B cell (primary cell): ENCODE measurements around the gene ALX3. TPM values are rescaled to one million over a fixed set of nuclear protein-coding genes. Genes with fewer than 3 reads are reported as not detected.

Experiments used
- ATAC-seq: fragments of 200-7000 bp; cut with Tn5 transposase; one replicate; pipeline ENCODE4 v1.10.0; 2021; ENCODE audit warnings: low read depth, mild to moderate bottlenecking, moderate number of reproducible peaks, moderate library complexity
- CTCF ChIA-PET: fragments of 350-600 bp; sonication (Branson Sonifier 250); formaldehyde crosslinking; loops from one replicate; lab custom pipeline; 2021; ENCODE audit warnings: antibody characterized with exemption, inconsistent platforms; lab: Charles Lee
- POLR2A ChIA-PET: fragments of 350-600 bp; sonication (Branson Sonifier 250); formaldehyde crosslinking; loops from one replicate; lab custom pipeline; 2021; ENCODE audit warnings: antibody characterized with exemption; lab: Charles Lee
- DNase-seq: peaks from one replicate; pipeline ENCODE4 v3.0.0; 2013
- H2AFZ ChIP-seq: 2 replicates; pipeline ENCODE4 v1.6.1; 2012; ENCODE audit warnings: mild to moderate bottlenecking, low read depth, low read length; ENCODE audit not compliant: insufficient read depth, poor library complexity, severe bottlenecking
- H3K27ac ChIP-seq, 2 donors: 1 replicate in 1 of 2; 2 replicates in 1 of 2; pipeline ENCODE4 v1.5.1; 2012 to 2013; ENCODE audit warnings: low read length in 2 of 2, mild to moderate bottlenecking in 2 of 2, moderate library complexity in 1 of 2
- H3K27me3 ChIP-seq, 4 experiments: fragments of 200-600 bp in 1 of 4; sonication (generic) in 1 of 4; replicated peaks in 1 of 4; 1 replicate in 2 of 4; 2 replicates in 2 of 4; pipeline versions ENCODE4 v1.6.1 to v1.7.0; 2013 to 2016; ENCODE audit warnings: low read length in 3 of 4, mild to moderate bottlenecking in 2 of 4, mixed read lengths in 1 of 4, moderate library complexity in 1 of 4; ENCODE audit not compliant: insufficient read depth in 4 of 4, control insufficient read depth in 3 of 4; ENCODE audit errors: control extremely low read depth in 1 of 4
- H3K36me3 ChIP-seq, 2 experiments: replicated peaks in 1 of 2; 1 replicate in 1 of 2; 2 replicates in 1 of 2; pipeline versions ENCODE4 v1.6.1 to v1.7.1; 2013; ENCODE audit warnings: low read length in 1 of 2; ENCODE audit not compliant: insufficient read depth in 2 of 2, control insufficient read depth in 1 of 2; ENCODE audit errors: control extremely low read depth in 1 of 2, extremely low read depth in 1 of 2
- H3K4me1 ChIP-seq, 2 donors: fragments of 200-600 bp in 1 of 2; sonication (generic) in 1 of 2; 1 replicate in 1 of 2; 2 replicates in 1 of 2; pipeline versions ENCODE4 v1.5.1 to v1.6.1; 2013 to 2017; ENCODE audit warnings: low read length in 2 of 2; ENCODE audit not compliant: control insufficient read depth in 2 of 2, insufficient read depth in 2 of 2
- H3K4me2 ChIP-seq: replicated peaks from 2 replicates; pipeline ENCODE3; 2012; ENCODE audit warnings: mild to moderate bottlenecking, low read depth, low read length; ENCODE audit not compliant: poor library complexity, severe bottlenecking
- H3K4me3 ChIP-seq, 5 experiments: fragments of 200-600 bp in 1 of 5; sonication (generic) in 1 of 5; 1 replicate in 3 of 5; 2 replicates in 2 of 5; pipeline versions ENCODE4 v1.5.1 to v1.7.0; 2011 to 2016; ENCODE audit warnings: low read length in 4 of 5, mild to moderate bottlenecking in 4 of 5, low read depth in 2 of 5, control low read depth in 1 of 5, moderate library complexity in 1 of 5; ENCODE audit not compliant: insufficient read depth in 1 of 5; ENCODE audit errors: control extremely low read depth in 1 of 5, extremely low read depth in 1 of 5
- H3K79me2 ChIP-seq: fragments of 200-600 bp; sonication (generic); one replicate; pipeline ENCODE4 v1.6.0; 2016; ENCODE audit warnings: low read length; ENCODE audit not compliant: control insufficient read depth, insufficient read depth
- H3K9ac ChIP-seq: fragments of 200-600 bp; sonication (generic); 2 replicates; pipeline ENCODE4 v1.6.1; 2017; ENCODE audit warnings: mild to moderate bottlenecking, low read length, moderate library complexity
- H3K9me3 ChIP-seq, 3 donors: one replicate each; pipeline versions ENCODE4 v1.6.1 to v1.7.1; 2013; ENCODE audit warnings: low read length in 2 of 3; ENCODE audit not compliant: control insufficient read depth in 2 of 3, insufficient read depth in 1 of 3; ENCODE audit errors: control extremely low read depth in 1 of 3
- H4K20me1 ChIP-seq: 2 replicates; pipeline ENCODE4 v1.6.0; 2012; ENCODE audit warnings: mild to moderate bottlenecking, low read length; ENCODE audit not compliant: insufficient read depth, control insufficient read depth, poor library complexity, severe bottlenecking
- H3K27ac Mint-ChIP-seq: one replicate; pipeline ENCODE4 v1.8.0; 2021; ENCODE audit warnings: mixed read lengths
- H3K27me3 Mint-ChIP-seq: one replicate; pipeline ENCODE4 v1.8.0; 2021; ENCODE audit warnings: mixed read lengths
- H3K4me1 Mint-ChIP-seq: one replicate; pipeline ENCODE4 v1.8.0; 2021; ENCODE audit warnings: mixed read lengths
- H3K4me3 Mint-ChIP-seq: one replicate; pipeline ENCODE4 v1.8.0; 2021; ENCODE audit warnings: mixed read lengths
- H3K9me3 Mint-ChIP-seq: one replicate; pipeline ENCODE4 v1.8.0; 2022; ENCODE audit warnings: mixed read lengths; ENCODE audit not compliant: insufficient read depth
- CTCF ChIP-seq: fragments of 200-600 bp; IDR thresholded peaks from one replicate; pipeline ENCODE4 v1.8.0; 2022; ENCODE audit warnings: antibody characterized with exemption, mild to moderate bottlenecking
- EZH2 ChIP-seq: IDR thresholded peaks from 2 replicates; pipeline ENCODE4 v1.6.1; 2012; ENCODE audit warnings: borderline replicate concordance, low read depth, mild to moderate bottlenecking, moderate library complexity, low read length; ENCODE audit not compliant: insufficient read depth, poor library complexity, severe bottlenecking
- WGBS: methylation state at CpG from one replicate; pipeline ENCODE4 v1.1.5; 2013; ENCODE audit warnings: missing lambda C conversion rate; ENCODE audit not compliant: insufficient coverage; 5-methylcytosine and 5-hydroxymethylcytosine counted together
- intact Hi-C: fragments of 100-400 bp; cut with micrococcal nuclease; formaldehyde crosslinking; loops from one replicate; pipeline ENCODE4 v1.10.0; 2022
- polyA plus RNA-seq: library from polyadenylated mRNA; depleted of rRNA; stranded (reverse); fragments of >200 nt; gene quantifications from 2 replicates; pipeline ENCODE4 v1.2.3, GENCODE V29; 2012
- total RNA-seq, 2 donors: library from RNA; stranded (reverse); fragments of 120-200 nt in 1 of 2; gene quantifications; 1 replicate in 1 of 2; 2 replicates in 1 of 2; pipeline versions ENCODE4 v1.2.3 to v1.2.4, GENCODE V29; 2013 to 2022

The ALX3 gene
- total and polyA plus RNA-seq, 2 donors (not counting 1 experiment from before 2014, with no cell fraction given): not detected

- WGBS: 6% methylated on average over 52 of the region's 52 CpGs
- POLR2A ChIA-PET: no interaction called here
- peaks cover 0 to 68% (median 45%) of the 10 kb centered on the region in 4 experiments for H3K27me3 ChIP-seq
- peak overlapping the region; percentile 53 for H2AFZ ChIP-seq
- intact Hi-C loops: no loop called here
- H3K36me3 ChIP-seq: no peaks in the 10 kb centered on the region
- peak overlapping the region; percentile 35 for H3K9ac ChIP-seq
- peaks cover 4% of the 10 kb centered on the region for H4K20me1 ChIP-seq
- Mint-ChIP-seq H3K27ac (no peak overlapping the region), H3K4me1 (peaks cover 25% of the 10 kb centered on the region), H3K9me3 (no peaks in the 10 kb centered on the region), H3K27me3 (peaks cover 63% of the 10 kb centered on the region), H3K4me3 (peak overlapping the region; percentile 94)
- TF ChIP-seq CTCF (no peak), EZH2 (no peak)
- H3K27ac ChIP-seq: no peak overlapping the region
- DNase-seq: no peak
- H3K9me3 ChIP-seq: peaks cover 0 to 35% (median 0%) of the 10 kb centered on the region in 3 donors
- no peaks in the 10 kb centered on the region for H3K79me2 ChIP-seq
- peak overlapping the region; percentile 81 for H3K4me2 ChIP-seq
- CTCF ChIA-PET: interaction anchor here (1.0 kb wide), 1 partner anchor 17 kb away, joined by 3 read pairs; no protein-coding TSS in a partner anchor
- peak; percentile 15 for ATAC-seq
- peaks cover 34 to 40% of the 10 kb centered on the region in 2 donors for H3K4me1 ChIP-seq
- H3K4me3 ChIP-seq: peak overlapping the region in 3 of 5 experiments; percentile 25 to 41 (median 39)
Observed at GRCh38 chr1:110070282-110070669, 196 bp downstream of the ALX3 start.
